Measurements from ENCODE around the gene COPB2. TPM values are rescaled to one million over a fixed set of nuclear protein-coding genes. Genes with fewer than 3 reads are reported as not detected.

COPB2 gene
- total and polyA plus RNA-seq, 2 donors from 2014 or later, result 47.3 to 124 TPM

DNA sequence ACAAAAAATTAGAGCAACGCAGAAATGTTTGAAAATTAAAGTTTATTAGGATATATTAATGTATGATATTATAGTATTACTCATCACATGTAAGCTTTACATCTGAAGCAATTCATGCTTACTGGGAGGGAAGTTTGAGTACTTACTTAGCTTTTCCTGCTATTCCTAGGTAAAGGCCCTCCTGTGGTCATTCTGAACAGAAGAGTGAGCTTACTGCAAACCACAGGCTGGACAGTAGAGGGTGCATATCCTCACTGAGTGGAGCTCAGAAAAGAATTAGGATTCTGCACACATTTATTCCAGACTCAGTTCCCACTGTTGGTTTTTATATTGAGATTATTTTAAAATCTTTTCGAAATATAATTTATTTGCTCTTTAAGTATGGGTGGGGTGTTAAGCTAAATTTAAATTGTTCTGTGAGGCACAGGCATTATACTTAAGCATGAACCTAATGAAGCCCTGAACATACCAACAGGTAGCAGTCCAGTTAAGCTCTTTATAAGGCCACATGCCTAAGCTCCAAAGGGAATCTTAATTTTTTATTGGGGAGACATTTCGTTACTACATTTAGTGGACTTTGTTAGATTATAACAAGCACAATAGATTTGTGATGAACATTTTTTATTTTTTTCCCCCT lies 35.4 kb downstream of the COPB2 start:
- Histone ChIP-seq H3K36me3 (ENCODE audit: control insufficient read depth in 2 of 3, insufficient read depth in 3 of 3, low read length in 3 of 3) (peaks cover 20 to 67% (median 57%) of the 10 kb centered on the region in 3 donors), H3K27me3 (ENCODE audit: control insufficient read depth, insufficient read depth, low read length) (no peaks in the 10 kb centered on the region), H3K4me1 (ENCODE audit: control insufficient read depth in 2 of 3, insufficient read depth in 2 of 3, low read depth in 1 of 3, low read length in 3 of 3) (no peaks in the 10 kb centered on the region), H3K4me3 (ENCODE audit: low read length in 3 of 3) (no peak overlapping the region), H3K9ac (ENCODE audit: low read length in 3 of 3) (no peak overlapping the region), H3K9me3 (ENCODE audit: control insufficient read depth in 2 of 3, insufficient read depth in 1 of 3, low read length in 3 of 3) (no peaks in the 10 kb centered on the region), H3K27ac (ENCODE audit: low read depth in 2 of 2, low read length in 2 of 2) (no peak overlapping the region)
- TF ChIP-seq, protein P1, sequence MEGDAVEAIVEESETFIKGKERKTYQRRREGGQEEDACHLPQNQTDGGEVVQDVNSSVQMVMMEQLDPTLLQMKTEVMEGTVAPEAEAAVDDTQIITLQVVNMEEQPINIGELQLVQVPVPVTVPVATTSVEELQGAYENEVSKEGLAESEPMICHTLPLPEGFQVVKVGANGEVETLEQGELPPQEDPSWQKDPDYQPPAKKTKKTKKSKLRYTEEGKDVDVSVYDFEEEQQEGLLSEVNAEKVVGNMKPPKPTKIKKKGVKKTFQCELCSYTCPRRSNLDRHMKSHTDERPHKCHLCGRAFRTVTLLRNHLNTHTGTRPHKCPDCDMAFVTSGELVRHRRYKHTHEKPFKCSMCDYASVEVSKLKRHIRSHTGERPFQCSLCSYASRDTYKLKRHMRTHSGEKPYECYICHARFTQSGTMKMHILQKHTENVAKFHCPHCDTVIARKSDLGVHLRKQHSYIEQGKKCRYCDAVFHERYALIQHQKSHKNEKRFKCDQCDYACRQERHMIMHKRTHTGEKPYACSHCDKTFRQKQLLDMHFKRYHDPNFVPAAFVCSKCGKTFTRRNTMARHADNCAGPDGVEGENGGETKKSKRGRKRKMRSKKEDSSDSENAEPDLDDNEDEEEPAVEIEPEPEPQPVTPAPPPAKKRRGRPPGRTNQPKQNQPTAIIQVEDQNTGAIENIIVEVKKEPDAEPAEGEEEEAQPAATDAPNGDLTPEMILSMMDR (IDR thresholded peaks at IDR 0.05; ENCODE audit: borderline replicate concordance, extremely low read depth, insufficient read depth), result peak; percentile 54
- FAIRE-seq (no peak), DNase-seq (peak in 3 of 5 donors; percentile 14 to 68 (median 48))
- intact Hi-C loops (cut with DNase I), result no loop called here

DNA sequence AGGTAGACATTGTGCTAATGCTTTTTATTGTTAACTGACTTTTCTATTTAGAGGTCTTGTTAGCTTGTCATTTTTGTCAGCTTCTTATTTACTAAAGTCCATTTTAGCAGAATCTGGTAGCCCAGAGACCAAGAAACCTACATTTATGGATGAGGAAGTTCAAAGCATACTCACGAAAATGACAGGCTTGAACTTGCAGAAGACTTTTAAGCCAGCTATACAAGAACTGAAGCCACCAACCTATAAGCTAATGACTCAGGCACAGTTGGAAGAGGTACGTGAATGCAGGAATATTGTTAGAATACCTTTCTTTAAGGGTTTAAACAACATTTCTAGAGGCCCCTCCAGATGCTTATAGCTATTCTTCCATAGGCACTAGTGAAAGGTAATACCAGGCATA lies 42.7 kb downstream of the COPB2 start:
- Histone ChIP-seq H3K27me3 (ENCODE audit: control insufficient read depth, insufficient read depth, low read length) (no peaks in the 10 kb centered on the region), H3K4me3 (ENCODE audit: low read length in 3 of 3) (no peak overlapping the region), H3K27ac (ENCODE audit: low read depth in 2 of 2, low read length in 2 of 2) (no peak overlapping the region), H3K36me3 (ENCODE audit: control insufficient read depth in 2 of 3, insufficient read depth in 3 of 3, low read length in 3 of 3) (peaks cover 7 to 39% (median 33%) of the 10 kb centered on the region in 3 donors), H3K4me1 (ENCODE audit: control insufficient read depth in 2 of 3, insufficient read depth in 2 of 3, low read depth in 1 of 3, low read length in 3 of 3) (peaks cover 0 to 11% (median 0%) of the 10 kb centered on the region in 3 donors), H3K9me3 (ENCODE audit: control insufficient read depth in 2 of 3, insufficient read depth in 1 of 3, low read length in 3 of 3) (no peaks in the 10 kb centered on the region), H3K9ac (ENCODE audit: low read length in 3 of 3) (no peak overlapping the region)
- FAIRE-seq (no peak), DNase-seq (no peak)
- intact Hi-C loops (cut with DNase I), result no loop called here
- TF ChIP-seq, protein P1 (IDR thresholded peaks at IDR 0.05; ENCODE audit: borderline replicate concordance, extremely low read depth, insufficient read depth), result no peak

DNA sequence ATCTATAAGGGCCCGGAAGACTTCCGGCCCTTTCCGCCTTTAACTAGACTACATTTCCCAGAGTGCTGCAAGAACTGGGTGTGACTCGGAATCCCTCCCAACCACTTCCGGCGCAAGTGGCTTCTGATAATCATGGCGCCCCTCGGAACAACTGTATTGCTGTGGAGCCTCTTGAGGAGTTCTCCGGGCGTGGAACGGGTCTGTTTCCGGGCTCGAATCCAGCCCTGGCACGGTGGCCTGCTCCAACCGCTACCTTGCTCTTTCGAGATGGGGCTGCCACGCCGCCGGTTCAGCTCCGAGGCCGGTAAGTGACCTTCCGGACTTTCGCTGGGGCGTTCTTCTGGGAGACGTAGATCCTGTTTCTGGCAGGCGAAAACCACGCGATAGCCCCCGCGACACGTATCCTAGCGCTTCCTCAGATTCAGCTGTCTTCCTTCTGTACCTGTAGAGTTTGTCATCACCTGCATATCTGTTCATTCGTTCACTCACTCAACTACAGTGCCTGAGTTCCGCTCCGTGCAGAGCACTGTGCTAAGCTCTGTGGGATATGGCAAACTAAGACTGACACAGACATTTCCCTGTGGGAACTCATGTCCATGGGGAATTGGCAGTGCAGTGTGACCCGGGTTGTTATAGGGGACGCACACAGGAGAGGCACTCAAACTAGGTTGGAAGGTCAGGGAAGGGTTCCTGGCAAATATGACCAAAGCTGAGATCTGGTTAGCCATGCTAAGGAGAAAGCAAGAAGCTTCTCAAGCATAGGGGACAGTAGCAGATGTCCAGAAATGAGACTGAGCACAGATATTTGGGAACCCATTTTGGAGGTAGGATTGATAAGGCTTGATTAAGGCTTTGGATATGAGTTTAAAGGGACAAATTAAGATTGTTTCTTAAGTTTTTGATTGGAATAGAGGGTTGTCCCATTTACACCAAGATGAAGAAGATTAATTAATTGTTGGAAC lies 45.3 kb downstream of the COPB2 start, which contains the start of gene MRPS22:
TSS of gene MRPS22 (plus strand) at position 126 of the 962 bp plus-strand sequence. CDS start at position 133, 7 bp downstream.
- peaks cover 0 to 11% (median 0%) of the 10 kb centered on the region in 3 donors for H3K4me1 ChIP-seq (ENCODE audit: control insufficient read depth in 2 of 3, insufficient read depth in 2 of 3, low read depth in 1 of 3, low read length in 3 of 3)
- peak; percentile 84 to 95 (median 91) for DNase-seq
- H3K27me3 ChIP-seq (ENCODE audit: control insufficient read depth, insufficient read depth, low read length), result no peaks in the 10 kb centered on the region
- peak within 1 kb of the TSS; percentile 86 to 99 (median 91) for H3K4me3 ChIP-seq (ENCODE audit: low read length in 3 of 3)
- H3K9ac ChIP-seq (ENCODE audit: low read length in 3 of 3), result peak within 1 kb of the TSS; percentile 60 to 90 (median 80)
- TF ChIP-seq, protein P1 (IDR thresholded peaks at IDR 0.05; ENCODE audit: borderline replicate concordance, extremely low read depth, insufficient read depth), result no peak
- intact Hi-C loops (cut with DNase I), result no loop called here
- peaks cover 0 to 22% (median 19%) of the 10 kb centered on the region in 3 donors for H3K36me3 ChIP-seq (ENCODE audit: control insufficient read depth in 2 of 3, insufficient read depth in 3 of 3, low read length in 3 of 3)
- no peaks in the 10 kb centered on the region for H3K9me3 ChIP-seq (ENCODE audit: control insufficient read depth in 2 of 3, insufficient read depth in 1 of 3, low read length in 3 of 3)
- H3K27ac ChIP-seq (ENCODE audit: low read depth in 2 of 2, low read length in 2 of 2), result peak within 1 kb of the TSS; percentile 62 to 84
- FAIRE-seq, result no peak
